ENCODE data around the gene PHF1.

PHF1 gene

DNA sequence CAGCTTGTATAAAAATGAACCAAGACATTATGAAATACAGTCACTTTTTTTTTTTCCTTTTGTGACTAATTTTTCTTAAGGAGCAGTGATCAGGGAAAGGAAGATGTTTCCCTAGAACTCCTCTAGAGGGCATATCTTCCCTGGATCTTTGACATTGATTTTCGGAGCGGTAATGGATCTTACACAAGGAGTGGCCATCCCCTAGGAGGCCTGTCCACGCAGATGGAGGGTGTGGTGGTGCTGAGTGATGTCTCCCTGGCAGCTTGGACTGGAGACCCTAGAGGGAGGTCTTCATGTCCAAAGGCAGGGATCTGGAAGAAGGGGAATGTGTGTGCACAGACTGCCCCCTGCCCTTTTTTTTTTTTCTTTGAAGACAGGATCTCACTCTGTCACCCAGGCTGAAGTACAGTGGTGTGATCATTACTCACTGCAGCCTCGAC is 26.2 kb upstream of the PHF1 start:
- DNase-seq (ENCODE audit: low read depth): peak; percentile 32
- no peak overlapping the region for H3K4me3 ChIP-seq (ENCODE audit: low read depth, low read length)
- TF ChIP-seq, protein P1, sequence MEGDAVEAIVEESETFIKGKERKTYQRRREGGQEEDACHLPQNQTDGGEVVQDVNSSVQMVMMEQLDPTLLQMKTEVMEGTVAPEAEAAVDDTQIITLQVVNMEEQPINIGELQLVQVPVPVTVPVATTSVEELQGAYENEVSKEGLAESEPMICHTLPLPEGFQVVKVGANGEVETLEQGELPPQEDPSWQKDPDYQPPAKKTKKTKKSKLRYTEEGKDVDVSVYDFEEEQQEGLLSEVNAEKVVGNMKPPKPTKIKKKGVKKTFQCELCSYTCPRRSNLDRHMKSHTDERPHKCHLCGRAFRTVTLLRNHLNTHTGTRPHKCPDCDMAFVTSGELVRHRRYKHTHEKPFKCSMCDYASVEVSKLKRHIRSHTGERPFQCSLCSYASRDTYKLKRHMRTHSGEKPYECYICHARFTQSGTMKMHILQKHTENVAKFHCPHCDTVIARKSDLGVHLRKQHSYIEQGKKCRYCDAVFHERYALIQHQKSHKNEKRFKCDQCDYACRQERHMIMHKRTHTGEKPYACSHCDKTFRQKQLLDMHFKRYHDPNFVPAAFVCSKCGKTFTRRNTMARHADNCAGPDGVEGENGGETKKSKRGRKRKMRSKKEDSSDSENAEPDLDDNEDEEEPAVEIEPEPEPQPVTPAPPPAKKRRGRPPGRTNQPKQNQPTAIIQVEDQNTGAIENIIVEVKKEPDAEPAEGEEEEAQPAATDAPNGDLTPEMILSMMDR (IDR thresholded peaks at IDR 0.05; ENCODE audit: low read depth, low read length, missing control alignments): peak; percentile 57
- in situ Hi-C loops (cut with HindIII; ENCODE audit: low sequenced_read_pairs): no loop called here

DNA sequence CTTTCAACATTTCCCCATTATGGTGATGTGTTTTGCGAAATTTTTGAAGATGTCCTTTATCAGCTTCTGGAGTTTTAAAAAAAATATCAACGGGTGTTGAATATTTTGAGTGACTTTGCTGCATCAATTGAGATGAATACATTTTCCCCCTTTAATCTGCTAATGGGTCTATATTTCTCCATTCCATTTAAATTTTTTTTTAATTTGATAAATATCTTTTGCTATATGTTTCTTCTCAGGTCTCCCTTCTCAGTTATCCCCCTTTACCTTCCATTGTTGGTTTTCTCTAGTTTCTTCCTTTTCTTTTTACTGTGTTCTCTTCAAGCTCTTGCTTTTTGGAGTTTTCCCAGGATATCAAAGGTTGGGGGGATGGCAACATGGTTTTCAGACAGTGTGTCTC is 20.6 kb upstream of the PHF1 start:
- no peak overlapping the region for H3K4me3 ChIP-seq (ENCODE audit: low read depth, low read length)
- in situ Hi-C loops (cut with HindIII; ENCODE audit: low sequenced_read_pairs): no loop called here
- DNase-seq (ENCODE audit: low read depth): no peak
- TF ChIP-seq, protein P1 (IDR thresholded peaks at IDR 0.05; ENCODE audit: low read depth, low read length, missing control alignments): no peak

DNA sequence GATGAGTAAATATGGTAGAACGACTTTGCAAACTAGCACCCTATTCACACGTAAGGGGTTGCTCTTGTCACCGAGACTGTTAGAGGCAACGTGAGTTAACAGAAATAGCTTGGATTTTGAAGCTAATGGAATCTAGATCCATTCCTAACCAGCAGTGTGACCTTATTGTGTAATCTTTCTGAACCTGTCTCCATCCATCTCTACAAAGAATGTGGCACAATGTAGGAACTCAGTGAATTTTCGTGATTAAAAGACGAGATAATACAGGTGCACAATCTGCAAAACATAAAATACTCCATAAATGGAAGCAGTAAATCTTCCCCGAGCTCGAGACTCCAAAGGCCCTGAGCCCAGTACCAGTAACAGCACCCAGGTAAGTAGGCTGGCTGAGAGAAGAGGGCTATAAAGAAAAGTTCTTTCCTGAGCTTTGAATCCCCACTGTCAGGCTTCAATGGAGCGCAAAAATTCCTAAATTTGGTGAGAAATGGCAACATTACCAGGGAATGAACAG is 20.0 kb upstream of the PHF1 start:
- in situ Hi-C loops (cut with HindIII; ENCODE audit: low sequenced_read_pairs): no loop called here
- peak overlapping the region; percentile 17 for H3K4me3 ChIP-seq (ENCODE audit: low read depth, low read length)
- no peak for DNase-seq (ENCODE audit: low read depth)
- TF ChIP-seq, protein P1 (IDR thresholded peaks at IDR 0.05; ENCODE audit: low read depth, low read length, missing control alignments): no peak

DNA sequence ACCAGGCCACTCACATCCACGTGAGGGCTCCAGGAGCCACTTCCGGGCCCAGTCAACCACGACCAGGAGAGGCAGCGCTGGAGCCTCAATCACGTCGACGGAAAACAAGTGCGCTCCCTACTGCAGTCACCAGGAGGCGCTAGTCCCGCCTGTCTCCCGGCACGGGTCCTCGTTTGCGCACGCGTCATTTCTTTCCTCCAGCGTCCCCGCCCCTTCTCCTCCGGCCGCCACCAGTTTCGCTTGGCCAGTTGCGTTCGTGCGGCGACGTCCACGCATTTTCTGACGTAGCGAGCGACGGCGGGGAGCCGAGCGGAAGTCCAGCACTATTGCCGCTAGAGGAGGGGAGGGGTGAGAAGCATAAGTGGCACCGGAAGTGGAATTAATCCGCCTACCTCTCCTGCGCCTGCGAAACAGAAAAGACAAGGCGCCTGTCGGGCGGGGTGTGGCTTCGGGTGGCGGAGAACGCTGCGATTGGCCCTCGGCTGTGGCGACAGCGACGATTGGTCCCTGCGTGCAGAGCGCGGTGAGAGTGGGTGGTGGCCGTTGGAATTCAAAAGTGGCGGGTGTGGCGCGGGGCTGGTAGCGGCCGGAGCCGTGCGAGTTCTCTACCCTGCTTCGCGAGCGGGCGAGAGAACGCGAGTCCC is 19.4 kb upstream of the PHF1 start, which contains the start of gene KIFC1:
Gene KIFC1 (plus strand): TSS at position 546 of the 644 bp plus-strand sequence. CDS start 163 bp downstream, outside the sequence.
- peak within 1 kb of the TSS; percentile 93 for H3K4me3 ChIP-seq (ENCODE audit: low read depth, low read length)
- TF ChIP-seq, protein P1 (IDR thresholded peaks at IDR 0.05; ENCODE audit: low read depth, low read length, missing control alignments): peak; percentile 96
- in situ Hi-C loops (cut with HindIII; ENCODE audit: low sequenced_read_pairs): no loop called here
- peak; percentile 99 for DNase-seq (ENCODE audit: low read depth)

DNA sequence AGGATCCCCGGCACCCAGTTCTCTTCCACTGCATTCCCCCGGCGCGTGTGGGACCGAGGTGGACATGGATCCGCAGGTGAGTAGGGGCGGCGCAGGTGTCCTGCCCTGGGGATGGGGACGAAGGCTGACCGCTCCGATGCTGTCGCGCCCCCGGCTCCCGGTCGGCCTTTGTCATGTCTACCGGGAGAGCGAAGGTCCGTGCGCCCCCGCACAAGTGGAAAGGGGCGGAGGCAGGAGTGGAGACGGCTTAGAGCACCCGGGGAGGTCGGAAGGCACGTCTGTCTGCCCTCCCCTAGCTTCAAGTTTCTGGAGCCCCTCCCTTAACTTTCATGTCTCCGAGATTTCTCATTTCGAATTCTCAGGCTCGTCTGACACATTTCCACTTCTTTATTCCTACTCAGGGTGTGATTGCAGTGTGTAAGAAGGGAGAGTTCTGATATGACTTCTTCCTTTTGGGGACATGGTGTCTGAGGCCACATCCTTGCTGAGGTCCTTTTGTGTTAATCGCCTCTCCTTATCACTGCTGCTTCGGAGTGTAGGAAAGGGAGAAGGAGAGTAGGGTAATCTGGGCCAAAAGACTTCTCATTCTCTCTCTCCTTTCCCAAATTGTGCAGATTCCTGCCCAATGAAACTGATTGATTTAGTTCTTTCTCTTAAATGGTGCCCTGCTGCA is 18.8 kb upstream of the PHF1 start:
- in situ Hi-C loops (cut with HindIII; ENCODE audit: low sequenced_read_pairs): no loop called here
- peak overlapping the region; percentile 93 for H3K4me3 ChIP-seq (ENCODE audit: low read depth, low read length)
- no peak for DNase-seq (ENCODE audit: low read depth)
- TF ChIP-seq, protein P1 (IDR thresholded peaks at IDR 0.05; ENCODE audit: low read depth, low read length, missing control alignments): no peak

DNA sequence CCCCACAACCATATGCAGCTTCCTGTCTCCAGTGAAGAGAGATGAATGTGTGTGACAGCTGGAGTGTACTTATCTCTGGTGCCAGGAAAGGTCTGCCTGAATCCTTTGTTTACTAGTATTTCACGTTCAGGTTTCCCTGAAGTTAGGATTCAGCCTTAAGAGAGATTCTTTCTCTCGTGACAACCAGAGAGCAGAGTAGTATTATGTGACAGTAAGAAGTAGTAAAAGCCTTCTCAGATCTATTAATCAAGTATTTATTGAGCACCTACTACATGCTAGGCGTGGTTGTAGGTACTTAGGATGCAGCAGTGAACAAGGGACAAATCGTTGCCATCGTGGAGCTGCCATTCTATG is 18.2 kb upstream of the PHF1 start:
- DNase-seq (ENCODE audit: low read depth): no peak
- in situ Hi-C loops (cut with HindIII; ENCODE audit: low sequenced_read_pairs): no loop called here
- TF ChIP-seq, protein P1 (IDR thresholded peaks at IDR 0.05; ENCODE audit: low read depth, low read length, missing control alignments): no peak
- peak overlapping the region; percentile 93 for H3K4me3 ChIP-seq (ENCODE audit: low read depth, low read length)

Data from astrocyte of the cerebellum (primary cell).